Stimulated activated CD8-positive, alpha-beta memory T cell treated with anti-CD3 and anti-CD28 coated beads, Interleukin-7, amount 100 ng/mL, for 4 hours (primary cell): ENCODE results near the gene YLPM1.

Experiments
- DNase-seq, 2 donors: peaks; one replicate each; pipeline ENCODE4 v3.0.0-alpha.2; 2020; ENCODE audit warnings: low read depth in 2 of 2

The YLPM1 gene

DNA sequence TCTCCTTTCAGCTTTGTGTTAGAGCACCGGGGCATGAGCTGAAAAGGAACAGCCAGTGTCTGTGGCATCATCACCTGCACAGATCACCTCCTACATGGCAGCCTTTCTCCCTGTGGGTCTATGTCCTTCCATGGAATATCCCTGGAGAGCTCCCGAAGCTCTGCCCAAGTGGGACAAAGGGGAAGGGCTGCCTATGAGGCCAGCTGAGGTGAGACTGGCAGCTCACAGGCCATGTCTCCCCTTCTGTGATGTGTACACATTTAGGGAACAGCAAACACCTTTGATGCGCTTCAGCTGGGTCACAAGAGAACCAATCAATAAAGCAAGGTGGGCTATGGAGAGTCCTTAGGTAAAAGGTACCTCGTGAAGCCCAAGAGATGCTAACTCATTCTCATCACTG lies 108.7 kb downstream of the YLPM1 start:
- DNase-seq = no peak

- DNase-seq = no peak
Measured at GRCh38 chr14:74875204-74875603, 112.1 kb downstream of the YLPM1 start.

- no peak for DNase-seq
Measured at GRCh38 chr14:74875941-74876913, 113.1 kb downstream of the YLPM1 start, which contains the start of gene PROX2. TSS of gene PROX2 (minus strand) at chr14:74876145. CDS start at chr14:74863834, 12,311 bp downstream.

- no peak for DNase-seq
Measured at GRCh38 chr14:74879427-74880182, 116.5 kb downstream of the YLPM1 start.

GRCh38 chr14:74881431-74882102 lies 118.5 kb downstream of the YLPM1 start, which contains the start of gene DLST:
TSS of gene DLST (plus strand) at chr14:74881916. CDS start at chr14:74881954, 38 bp downstream.
- DNase-seq = peak; percentile 50 to 83

- peak in 1 of 2 donors; percentile 30 for DNase-seq
Measured at GRCh38 chr14:74882103-74882920, 119.2 kb downstream of the YLPM1 start.
